ENCODE measurements around the gene SPOCD1.

- TF ChIP-seq CTCF (conservative IDR thresholded peaks at IDR 0.05) (no peak), EZH2 (IDR thresholded peaks at IDR 0.05; ENCODE audit: low read depth) (no peak)
Observed at GRCh38 chr1:31807273-31808048, 8.4 kb downstream of the SPOCD1 start.
